ENCODE results near the gene DNAH14.
"Not testable (repeated sequence)": the region's sequence is repeated elsewhere in the genome, so short reads cannot be mapped to it uniquely, and the experiment has no call there.

DNAH14 gene

DNA sequence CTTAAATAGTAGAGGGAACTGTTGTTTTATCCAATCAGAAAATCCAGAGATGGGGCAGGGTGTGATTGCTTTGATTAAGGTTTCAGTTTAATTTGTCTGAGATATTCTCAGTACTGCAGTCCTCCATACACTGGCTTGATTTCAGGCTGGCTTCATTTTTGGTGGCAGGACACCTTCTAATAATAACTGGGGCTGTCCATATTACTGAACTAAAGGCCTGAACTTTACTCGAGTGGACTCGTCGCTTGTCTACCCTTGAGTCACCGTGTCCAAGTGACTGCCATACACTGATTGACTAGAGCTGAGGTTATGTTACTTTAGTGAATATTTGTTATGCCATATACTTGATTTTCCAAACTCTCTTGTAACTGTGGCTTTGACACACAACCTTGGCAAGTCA lies 228.8 kb downstream of the DNAH14 start:
- no peak for DNase-seq

DNA sequence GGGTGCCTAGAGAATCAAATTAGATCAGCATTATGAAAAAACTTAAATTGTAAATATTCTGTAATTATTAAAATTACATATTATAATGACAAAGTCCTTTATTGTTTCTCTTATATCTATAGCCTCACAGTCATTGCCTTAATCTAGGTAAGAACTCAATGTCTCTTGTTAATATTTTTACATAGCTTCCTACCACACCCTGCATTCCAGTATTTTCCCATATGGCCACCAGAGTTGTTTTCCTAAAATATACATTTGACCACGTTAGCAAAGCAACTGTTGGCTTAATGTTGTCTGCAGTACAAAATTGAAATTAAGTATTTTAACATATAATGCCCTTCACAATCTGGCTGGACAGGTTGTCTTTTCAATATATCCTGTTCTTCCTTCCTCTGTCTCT lies 230.3 kb downstream of the DNAH14 start:
- no peak for DNase-seq

DNA sequence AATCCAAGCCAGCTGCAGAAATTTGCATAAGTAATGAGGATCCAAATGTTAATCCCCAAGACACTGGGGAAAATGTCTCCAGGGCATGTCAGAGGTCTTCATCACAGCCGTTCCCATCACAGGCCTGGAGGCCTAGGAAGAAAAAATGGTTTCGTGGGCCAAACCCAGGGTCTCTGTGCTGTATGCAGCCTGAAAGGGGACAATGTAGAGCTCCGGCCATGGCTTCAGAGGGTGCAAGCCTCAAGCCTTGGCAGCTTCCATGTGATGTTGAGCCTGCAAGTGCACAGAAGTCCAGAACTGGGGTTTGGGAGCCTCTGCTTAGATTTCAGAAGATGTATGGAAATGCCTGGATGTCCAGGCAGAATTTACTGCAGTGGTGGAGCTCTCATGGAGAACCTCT lies 247.9 kb downstream of the DNAH14 start:
- DNase-seq: not testable (repeated sequence)

DNA sequence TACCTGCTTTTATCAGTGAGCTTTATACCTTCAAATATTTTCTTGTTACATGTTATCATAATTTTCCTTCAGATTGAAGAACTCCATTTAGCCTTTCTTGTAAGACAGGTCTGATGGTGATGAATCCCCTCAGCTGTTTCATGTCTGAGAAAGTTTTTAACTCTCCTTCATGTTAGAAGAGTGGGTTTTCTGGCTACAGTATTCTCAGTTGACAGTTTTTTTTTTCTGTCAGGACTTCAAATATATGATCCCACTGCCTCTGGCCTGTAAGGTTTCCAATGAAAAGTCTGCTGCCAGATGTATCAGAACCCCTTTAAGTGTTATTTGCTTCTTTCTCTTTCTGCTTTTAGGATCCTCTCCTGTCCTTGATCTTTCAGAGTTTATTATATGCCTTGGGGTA lies 250.2 kb downstream of the DNAH14 start:
- no peak for DNase-seq

DNA sequence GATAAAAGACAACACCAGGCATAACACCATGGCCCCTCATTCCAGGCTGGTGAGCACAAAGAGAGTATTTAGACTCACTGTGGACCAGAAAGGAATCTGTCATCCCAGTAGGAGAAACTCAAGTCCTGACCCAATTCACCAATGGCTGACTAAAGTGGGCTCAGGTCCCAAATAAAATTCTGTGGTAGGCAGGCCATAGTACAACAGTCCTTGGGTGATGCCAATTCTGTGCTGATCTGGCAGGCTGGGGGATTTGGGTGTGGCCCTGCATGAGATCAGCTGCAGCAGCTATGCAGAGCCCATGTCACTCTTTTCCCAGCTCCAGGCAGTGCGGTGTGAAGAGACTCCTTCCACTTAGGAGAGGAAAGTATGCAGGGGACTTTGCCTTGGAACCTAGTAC lies 253.2 kb downstream of the DNAH14 start:
- no peak for DNase-seq

DNA sequence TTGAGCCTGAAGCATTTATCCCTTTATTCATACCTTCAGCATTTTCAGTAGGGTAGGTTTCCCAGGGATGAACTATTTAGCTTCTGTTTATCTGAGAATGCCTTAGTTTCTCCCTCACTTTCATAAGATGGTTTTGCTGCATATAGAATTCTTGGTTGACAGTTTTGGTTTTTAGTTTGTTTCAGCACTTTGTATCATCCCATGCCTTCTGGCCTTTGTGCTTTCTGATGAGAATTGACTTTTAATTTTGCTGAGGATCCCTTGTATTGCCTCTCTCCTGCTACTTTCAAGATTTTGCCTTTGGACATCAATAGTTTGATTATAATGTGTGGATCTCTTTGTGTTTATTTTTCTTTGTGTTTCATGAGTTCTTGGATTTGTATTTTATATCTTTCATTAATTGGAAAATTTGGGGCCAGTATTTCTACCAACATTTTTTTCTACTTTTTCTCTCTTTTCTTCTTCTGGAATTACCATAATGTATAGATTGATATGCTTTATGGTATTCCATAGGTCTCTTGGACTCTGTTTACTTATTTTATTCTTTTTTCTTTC lies 261.8 kb downstream of the DNAH14 start:
- DNase-seq: no peak

DNA sequence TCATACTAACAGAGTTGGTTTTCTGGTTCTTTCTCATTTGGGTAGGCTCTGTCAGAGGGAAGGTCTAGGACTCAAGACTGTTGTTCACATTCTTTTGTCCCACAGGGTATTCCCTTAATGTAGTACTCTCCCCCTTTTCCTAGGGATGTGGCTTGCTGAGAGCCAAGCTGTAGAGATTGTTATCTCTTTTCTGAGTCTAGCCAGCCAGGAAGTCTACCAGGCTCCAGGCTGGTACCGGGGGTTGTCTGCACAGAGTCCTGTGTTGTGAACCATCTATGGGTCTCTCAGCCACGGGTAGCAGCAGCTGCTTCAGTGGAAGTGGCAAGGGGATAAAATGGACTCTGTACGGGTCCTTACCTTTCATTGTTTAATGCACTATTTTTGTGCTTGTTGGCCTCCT lies 272.0 kb downstream of the DNAH14 start:
- DNase-seq: no peak

DNA sequence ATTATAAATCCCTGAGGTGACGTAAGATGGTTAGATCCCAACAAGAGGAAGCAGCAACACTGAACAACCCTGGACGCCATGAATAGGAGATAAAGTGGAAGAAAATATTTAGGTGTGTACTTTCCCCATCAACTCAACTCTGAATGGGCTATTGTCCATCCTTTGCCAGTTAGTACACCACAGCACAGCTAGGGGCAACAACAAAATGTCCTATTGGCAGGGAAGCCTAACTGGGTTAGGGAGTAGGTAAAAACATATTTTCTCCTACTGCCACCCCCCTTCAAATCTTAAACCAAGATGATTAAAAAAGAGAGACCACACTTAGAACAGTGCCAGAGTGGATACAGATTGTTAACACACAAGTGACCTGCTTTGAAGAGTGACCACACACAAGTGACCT lies 278.3 kb downstream of the DNAH14 start:
- DNase-seq: no peak

DNA sequence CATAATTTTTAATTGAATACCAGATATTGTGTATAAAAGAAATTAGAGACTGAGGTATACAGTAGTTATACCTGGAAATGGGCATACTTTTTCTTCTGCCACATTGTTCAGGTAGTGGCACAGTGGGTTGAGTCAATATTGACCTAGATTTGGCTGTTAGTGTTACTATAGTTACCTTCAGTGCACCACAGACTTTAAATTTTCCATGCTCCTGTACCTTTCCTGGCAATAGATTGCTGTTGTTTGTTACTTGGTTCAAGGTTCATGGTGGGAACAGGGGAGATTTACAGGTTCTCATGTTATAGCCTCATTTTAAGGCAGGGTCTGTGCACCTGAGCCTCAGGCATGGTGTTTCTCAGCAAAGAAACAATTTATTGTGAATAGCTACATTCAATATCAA lies 279.7 kb downstream of the DNAH14 start:
- no peak for DNase-seq

DNA sequence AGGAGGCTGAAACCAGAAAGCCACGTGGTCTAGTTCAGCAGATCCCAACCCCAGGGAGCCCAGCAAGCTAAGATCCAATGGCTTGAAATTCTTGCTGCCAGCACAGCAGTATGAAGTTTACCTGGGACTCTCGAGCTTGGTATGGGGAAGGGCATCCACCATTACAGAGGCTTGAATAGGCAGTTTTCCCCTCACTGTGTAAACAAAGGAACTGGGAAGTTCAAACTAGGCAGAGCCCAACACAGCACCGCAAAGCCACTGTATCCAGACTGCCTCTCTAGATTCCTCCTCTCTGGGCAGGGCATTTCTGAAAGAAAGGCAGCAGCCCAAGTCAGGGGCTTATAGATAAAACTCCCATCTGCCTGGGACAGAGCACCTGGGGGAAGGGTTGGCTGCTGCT lies 280.7 kb downstream of the DNAH14 start:
- not testable (repeated sequence) for DNase-seq

DNA sequence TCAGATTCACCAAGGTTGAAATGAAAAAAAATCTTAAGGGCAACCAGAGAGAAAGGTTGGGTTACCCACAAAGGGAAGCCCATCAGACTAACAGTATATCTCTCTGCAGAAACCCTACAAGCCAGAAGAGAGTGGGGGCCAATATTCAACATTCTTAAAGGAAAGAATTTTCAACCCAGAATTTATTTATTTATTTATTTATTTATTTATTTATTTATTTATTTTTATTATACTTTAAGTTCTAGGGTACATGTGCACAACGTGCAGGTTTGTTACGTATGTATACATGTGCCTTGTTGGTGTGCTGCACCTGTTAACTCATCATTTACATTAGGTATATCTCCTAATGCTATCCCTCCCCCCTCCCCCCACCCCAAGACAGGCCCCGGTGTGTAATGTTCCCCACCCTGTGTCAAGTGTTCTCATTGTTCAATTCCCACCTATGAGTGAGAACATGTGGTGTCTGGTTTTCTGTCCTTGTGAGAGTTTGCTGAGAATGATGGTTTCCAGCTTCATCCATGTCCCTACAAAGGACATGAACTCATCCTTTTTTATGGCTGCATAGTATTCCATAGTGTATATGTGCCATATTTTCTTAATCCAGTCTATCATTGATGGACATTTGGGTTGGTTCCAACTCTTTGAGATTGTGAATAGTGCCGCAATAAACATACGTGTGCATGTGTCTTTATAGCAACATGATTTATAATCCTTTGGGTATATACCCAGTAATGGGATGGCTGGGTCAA lies 282.4 kb downstream of the DNAH14 start:
- not testable (repeated sequence) for DNase-seq

DNA sequence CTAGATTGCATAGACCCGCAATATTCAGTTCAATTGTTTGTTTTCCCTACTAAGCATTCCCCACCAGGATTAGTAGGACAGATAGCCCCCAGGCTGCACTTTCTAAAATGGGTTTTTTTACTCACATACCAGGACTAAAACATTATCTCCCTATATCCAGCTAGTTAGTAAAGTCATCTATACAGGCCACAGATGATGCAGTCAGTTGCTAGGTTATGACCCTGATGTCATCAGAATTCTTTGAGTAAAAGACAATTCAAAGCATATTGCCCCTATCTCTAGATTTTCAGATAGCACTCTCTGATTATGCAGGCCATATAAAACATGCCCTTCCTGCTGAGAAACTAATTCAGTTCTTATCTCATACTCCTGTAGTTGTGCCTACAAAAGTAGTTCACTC lies 294.8 kb downstream of the DNAH14 start:
- no peak for DNase-seq

DNA sequence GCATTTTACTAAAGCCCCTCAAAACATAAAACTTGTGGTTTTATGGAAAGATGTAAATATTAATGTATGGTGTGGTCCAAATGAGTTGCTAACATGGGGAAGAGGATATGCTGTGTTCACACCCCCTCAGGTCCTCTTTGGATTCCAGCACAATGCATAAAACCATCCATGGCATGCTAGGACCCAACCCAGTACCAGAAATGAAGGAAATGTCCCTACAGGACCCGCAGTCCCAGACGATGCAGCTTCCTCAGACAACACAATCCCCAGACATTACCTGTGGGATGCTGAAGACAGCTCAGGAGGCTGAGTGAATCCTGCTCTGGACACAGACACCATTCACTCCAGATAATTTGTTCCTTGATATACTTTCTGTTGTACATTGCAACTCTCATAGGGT lies 296.2 kb downstream of the DNAH14 start:
- no peak for DNase-seq

DNA sequence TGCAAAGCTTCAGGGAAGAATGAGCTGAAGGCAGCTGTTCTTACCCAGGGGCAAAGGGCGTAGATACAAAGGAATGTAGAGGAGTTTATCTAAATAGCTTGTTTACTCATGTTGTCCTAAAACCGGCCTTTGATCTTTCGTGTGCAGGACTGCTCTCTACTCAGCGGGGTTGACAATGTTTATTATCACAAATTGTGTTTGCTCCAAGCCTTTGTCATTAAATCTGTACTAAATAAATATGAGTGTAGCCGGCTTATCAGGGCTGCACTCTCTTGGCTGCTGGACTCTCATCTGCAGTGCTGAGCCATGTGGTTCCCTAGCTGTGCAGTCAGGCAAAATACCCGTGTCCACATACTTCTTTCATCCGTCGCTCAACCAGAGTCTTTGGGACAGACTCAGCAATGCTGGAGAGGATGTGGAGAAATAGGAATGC lies 299.4 kb downstream of the DNAH14 start:
- no peak for DNase-seq

DNA sequence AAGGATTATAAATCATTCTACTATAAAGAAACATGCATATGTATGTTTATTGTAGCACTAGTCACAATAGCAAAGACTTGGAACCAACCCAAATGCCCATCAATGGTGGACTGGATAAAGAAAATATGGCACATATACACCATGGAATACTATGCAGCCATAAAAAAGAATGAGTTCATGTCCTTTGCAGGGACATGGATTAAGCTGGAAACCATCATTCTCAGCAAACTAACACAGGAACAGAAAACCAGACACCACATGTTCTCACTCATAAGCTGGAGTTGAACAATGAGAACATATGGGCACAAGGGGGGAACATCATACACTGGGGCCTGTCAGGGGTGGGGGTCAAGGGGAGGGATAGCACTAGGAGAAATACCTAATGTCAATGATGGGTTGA lies 300.0 kb downstream of the DNAH14 start:
- DNase-seq: not testable (repeated sequence)

DNA sequence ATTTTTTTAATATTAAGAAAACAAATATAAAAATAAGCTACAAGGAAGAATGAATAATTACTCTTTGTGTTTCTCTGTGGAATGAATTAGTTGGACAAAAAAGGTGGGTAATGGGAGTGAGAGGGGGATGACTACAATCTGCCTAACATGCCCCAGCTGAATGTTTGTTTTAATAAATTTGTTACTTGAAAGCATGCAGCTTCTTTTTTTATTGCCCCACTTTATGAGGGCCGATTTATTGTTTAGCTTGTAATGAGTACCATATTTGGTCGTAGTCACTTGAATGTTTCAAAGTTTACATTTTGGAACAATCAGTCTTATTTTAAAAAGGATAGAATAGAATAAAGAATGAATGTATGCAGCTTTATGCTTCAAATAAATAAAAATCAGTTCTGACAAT lies 301.0 kb downstream of the DNAH14 start:
- DNase-seq: no peak

DNA sequence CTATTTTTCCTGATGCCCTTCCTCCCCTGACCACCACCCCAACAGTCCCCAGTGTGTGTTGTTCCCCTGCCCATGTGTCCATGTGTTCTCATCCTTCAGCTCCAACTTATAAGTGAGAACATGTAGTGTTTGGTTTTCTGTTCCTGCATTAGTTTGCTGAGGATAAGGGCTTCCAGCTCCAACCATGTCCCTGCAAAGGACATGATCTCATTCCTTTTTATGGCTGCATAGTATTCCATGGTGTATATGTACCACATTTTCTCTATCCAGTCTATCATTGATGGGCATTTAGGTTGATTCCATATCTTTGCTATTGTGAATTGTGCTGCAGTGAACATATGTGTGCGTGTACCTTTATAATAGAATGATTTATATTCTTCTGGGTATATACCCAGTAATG lies 303.5 kb downstream of the DNAH14 start:
- not testable (repeated sequence) for DNase-seq

DNA sequence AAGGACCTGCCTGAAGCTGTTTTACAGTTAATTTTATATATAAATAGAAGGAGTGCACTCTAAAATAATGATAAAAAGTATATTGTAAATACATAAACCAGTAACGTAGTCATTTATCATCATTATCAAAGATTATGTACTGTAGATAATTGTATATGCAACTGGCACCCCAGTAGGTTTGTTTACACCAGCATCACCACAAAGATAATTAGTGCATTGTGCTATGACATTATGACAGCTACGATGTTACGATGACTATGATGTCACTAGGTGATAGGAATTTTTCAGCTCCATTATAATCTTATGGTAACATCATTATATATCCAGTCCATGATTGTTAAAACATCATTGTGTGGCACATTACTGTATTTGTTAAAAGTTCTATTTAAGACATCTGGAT lies 313.1 kb downstream of the DNAH14 start:
- no peak for DNase-seq

DNA sequence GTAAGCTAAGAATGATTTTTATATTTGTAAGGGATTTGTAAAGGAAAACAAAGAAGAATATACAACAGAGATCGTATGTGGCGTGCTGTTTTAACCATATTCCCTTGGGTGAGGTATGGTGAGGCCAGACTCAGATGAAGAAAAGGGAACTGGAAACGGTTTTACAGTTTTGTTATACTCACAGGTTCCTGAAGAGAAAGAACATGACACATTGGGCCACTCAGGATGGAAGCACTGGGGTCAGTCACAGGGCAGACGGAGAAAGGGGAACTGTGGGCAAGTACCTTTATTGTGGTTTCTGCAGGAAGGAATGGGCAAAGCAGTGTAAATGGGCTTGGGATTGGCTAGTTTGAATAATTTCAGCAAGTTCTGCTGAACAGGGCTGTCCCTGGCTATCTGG lies 321.0 kb downstream of the DNAH14 start:
- no peak for DNase-seq

DNA sequence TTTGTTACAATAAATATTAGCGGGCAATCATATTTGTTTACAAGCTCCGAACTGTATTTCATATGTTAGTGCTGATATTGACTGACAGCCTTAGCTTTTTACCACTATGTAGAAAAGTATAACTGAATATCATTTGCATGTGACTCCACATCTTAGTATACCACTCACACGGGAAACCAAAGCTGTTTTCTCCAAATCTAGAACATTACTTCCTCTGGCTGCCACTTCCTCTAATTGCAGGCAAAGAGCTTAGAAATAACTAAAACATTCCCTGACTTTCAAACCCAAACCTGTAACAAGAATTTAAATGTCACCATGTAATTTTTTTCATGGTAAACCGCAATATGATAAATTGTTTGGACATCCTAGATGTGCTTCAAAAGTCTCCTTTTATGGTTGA lies 323.7 kb downstream of the DNAH14 start:
- DNase-seq: no peak

DNA sequence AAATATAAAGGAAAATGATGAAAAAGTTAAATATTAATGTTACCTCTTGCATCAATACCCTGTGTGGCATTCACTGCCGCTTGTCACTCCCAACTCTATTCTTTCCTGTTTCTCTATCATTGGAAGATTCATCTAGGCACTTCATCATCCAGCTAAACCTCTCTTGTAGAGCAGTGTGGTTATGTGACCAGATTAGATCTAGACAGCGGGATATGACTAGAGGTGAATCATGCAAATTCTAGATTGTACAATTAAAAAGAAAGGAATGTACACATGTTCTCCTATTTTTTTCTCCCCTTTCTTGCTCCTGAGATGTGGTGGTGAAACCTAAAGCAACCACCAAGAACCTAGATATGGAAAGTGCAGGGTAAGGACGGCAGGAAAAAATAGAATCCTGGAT lies 324.3 kb downstream of the DNAH14 start:
- no peak for DNase-seq

DNA sequence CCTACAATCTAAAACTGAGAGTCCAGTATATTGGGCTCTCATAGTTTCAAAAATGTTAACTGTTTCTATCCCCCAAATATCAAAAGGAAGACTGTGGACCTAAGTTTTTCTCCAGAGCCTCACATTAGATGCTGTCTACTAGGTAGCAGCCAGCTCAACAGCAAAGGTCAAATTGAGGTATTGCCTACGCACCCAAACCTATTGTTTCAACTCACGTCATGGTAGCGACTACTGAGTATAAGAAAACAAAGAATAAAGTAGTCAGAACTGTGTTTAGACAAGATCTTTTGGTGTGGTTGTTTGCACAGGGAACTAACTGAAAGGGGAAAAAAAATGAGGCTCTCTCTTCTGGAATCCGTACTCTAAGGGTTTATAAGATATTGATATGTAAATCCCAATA lies 325.2 kb downstream of the DNAH14 start:
- DNase-seq: no peak

DNA sequence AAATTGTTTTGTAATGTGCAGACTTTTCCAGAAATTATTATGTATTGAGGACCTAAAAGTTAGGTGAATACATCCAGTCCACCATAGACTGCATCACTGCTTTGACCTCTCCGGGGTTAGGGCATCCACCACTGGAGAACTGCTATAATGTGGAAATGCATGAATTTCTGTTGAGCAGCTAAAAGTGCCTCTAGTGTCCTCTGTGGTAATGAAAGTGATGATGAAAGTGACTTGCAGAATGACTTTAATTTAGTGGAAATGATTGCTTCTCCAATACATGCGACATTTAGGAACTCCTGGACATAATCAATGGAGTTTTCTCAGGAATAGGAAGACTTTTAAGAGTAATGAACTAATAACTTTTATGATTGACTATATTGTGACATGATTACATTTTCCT lies 327.6 kb downstream of the DNAH14 start:
- DNase-seq: no peak

DNA sequence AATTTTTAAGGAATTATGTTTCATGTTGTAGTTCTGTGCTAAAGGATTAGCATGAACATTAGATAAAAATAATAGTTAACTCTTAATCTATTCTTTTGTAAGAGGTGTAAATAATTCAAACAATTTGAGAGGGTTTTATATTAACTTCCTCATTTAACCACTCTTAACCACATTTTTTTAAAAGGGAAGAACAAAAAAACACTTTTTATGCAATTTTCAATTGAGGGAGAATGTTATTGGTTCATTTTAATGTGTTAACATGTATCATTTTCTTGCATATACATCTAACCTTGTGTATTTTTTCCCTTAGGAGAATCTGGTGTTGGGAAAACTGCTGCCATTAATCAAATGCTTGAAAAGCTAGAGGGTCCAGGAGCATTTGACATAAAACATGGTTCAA lies 329.3 kb downstream of the DNAH14 start:
- DNase-seq: no peak

DNA sequence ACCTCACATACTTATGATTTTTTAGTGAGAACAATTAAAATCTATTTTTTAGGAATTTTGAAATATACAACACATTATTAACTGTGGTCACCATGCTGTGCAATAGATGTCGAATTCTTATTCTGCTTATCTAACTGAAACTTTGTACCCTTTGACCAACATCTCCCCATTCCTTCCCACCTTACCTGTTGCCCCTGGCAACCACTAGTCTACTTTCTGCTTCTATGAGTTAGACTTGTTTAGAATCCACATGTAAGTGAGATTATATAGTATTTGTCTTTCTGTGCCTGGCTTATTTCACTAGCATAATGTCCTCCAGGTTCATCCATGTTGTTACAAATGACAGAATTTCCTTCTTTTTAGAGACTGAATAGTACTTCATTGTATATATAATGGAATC lies 330.1 kb downstream of the DNAH14 start:
- no peak for DNase-seq
